Measurements from ENCODE around the gene TXK.
"Not testable (repeated sequence)": the region's sequence is repeated elsewhere in the genome, so short reads cannot be mapped to it uniquely, and the experiment has no call there.

Gene TXK

DNA sequence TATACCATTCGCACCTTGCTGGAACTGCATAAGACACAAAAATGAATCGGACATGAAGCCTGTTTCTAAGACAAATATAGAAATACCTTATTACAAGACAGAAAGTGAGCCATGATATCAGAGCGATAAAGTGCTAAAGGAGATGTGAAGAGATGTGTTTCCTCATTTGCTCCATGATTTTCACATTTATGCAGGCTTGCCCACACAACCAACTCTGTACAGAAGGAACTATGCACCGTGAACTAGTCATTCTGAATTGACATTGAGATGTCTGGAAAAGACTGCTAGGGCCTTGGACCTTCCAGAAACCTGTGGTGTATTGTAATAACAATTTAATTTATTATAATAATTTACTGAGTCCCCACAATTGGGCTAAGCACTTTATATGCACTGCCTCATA, 38.6 kb upstream of the TXK start:
- no peak overlapping the region for H3K9ac ChIP-seq (ENCODE audit: low read length)

DNA sequence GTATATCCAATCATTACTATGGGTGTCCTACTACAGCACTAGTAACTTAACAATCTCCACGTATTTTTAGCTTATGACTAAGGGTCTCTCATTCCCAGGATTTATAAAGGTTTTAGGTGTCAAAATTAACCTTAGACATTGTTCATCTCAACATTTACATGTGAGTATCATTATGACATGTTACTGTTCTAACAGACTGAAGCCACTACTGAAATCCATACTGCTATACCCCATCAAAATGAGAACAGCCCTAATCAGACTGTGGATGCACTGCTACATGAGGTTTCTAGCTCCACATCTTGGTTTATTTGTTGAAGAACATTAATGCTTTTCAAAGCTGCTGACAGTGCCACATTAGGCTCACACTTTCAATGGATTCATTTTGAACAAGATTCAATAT, 35.6 kb upstream of the TXK start:
- no peaks in the 10 kb centered on the region for H3K79me1 ChIP-seq (ENCODE audit: low read length)
- H2AK5ac ChIP-seq (ENCODE audit: low read length) = no peak overlapping the region
- no peak overlapping the region for H3K9ac ChIP-seq (ENCODE audit: low read length)
- no peak overlapping the region for H2BK15ac ChIP-seq (replicated peaks; ENCODE audit: low read depth)
- no peak overlapping the region for H3K18ac ChIP-seq (ENCODE audit: low read length)
- no peak overlapping the region for H3K23ac ChIP-seq (ENCODE audit: low read length)
- no peak overlapping the region for H4K5ac ChIP-seq (ENCODE audit: low read length)
- H3K56ac ChIP-seq (ENCODE audit: low read length) = no peak overlapping the region
- H4K8ac ChIP-seq (ENCODE audit: low read depth, low read length) = no peak overlapping the region
- no peaks in the 10 kb centered on the region for H3K4me1 ChIP-seq (ENCODE audit: control insufficient read depth, low read depth, low read length)
- no peak for DNase-seq
- H3K4ac ChIP-seq (ENCODE audit: low read depth, low read length) = no peak overlapping the region
- no peak overlapping the region for H3K4me3 ChIP-seq (ENCODE audit: low read length)
- no peak overlapping the region for H2BK5ac ChIP-seq (ENCODE audit: low read length)
- WGBS (ENCODE audit: extremely low coverage, insufficient coverage, low lambda C conversion rate) = no CpG with 5 or more reads among the region's 1 CpG
- H3K27me3 ChIP-seq (ENCODE audit: insufficient read depth, low read length, poor library complexity) = no peaks in the 10 kb centered on the region
- H2BK120ac ChIP-seq (ENCODE audit: low read depth, low read length) = no peak overlapping the region
- H3K36me3 ChIP-seq (ENCODE audit: control insufficient read depth, insufficient read depth, low read length) = no peaks in the 10 kb centered on the region
- no peak overlapping the region for H3K4me2 ChIP-seq (ENCODE audit: low read length)
- H3K79me2 ChIP-seq (ENCODE audit: control insufficient read depth, insufficient read depth, low read length) = no peaks in the 10 kb centered on the region
- H3K27ac ChIP-seq (ENCODE audit: low read depth, low read length) = no peak overlapping the region

More for the DNA sequence above, 38.6 kb upstream of the TXK start:
- peak overlapping the region; percentile 59 for H2BK15ac ChIP-seq (replicated peaks; ENCODE audit: low read depth)
- no peak overlapping the region for H3K4me3 ChIP-seq (ENCODE audit: low read length)
- H2BK5ac ChIP-seq (ENCODE audit: low read length) = no peak overlapping the region
- H3K4me1 ChIP-seq (ENCODE audit: control insufficient read depth, low read depth, low read length) = no peaks in the 10 kb centered on the region
- H4K8ac ChIP-seq (ENCODE audit: low read depth, low read length) = no peak overlapping the region
- H2AK5ac ChIP-seq (ENCODE audit: low read length) = no peak overlapping the region
- no peaks in the 10 kb centered on the region for H3K79me1 ChIP-seq (ENCODE audit: low read length)
- no peaks in the 10 kb centered on the region for H3K27me3 ChIP-seq (ENCODE audit: insufficient read depth, low read length, poor library complexity)
- no peak overlapping the region for H3K18ac ChIP-seq (ENCODE audit: low read length)
- DNase-seq = no peak
- no peak overlapping the region for H3K23ac ChIP-seq (ENCODE audit: low read length)
- H3K4me2 ChIP-seq (ENCODE audit: low read length) = no peak overlapping the region
- H3K27ac ChIP-seq (ENCODE audit: low read depth, low read length) = no peak overlapping the region
- no peak overlapping the region for H3K56ac ChIP-seq (ENCODE audit: low read length)
- no peaks in the 10 kb centered on the region for H3K36me3 ChIP-seq (ENCODE audit: control insufficient read depth, insufficient read depth, low read length)
- no peak overlapping the region for H4K5ac ChIP-seq (ENCODE audit: low read length)
- no peak overlapping the region for H2BK120ac ChIP-seq (ENCODE audit: low read depth, low read length)
- no CpG with 5 or more reads among the region's 4 CpGs for WGBS (ENCODE audit: extremely low coverage, insufficient coverage, low lambda C conversion rate)
- no peaks in the 10 kb centered on the region for H3K79me2 ChIP-seq (ENCODE audit: control insufficient read depth, insufficient read depth, low read length)
- H3K4ac ChIP-seq (ENCODE audit: low read depth, low read length) = no peak overlapping the region

DNA sequence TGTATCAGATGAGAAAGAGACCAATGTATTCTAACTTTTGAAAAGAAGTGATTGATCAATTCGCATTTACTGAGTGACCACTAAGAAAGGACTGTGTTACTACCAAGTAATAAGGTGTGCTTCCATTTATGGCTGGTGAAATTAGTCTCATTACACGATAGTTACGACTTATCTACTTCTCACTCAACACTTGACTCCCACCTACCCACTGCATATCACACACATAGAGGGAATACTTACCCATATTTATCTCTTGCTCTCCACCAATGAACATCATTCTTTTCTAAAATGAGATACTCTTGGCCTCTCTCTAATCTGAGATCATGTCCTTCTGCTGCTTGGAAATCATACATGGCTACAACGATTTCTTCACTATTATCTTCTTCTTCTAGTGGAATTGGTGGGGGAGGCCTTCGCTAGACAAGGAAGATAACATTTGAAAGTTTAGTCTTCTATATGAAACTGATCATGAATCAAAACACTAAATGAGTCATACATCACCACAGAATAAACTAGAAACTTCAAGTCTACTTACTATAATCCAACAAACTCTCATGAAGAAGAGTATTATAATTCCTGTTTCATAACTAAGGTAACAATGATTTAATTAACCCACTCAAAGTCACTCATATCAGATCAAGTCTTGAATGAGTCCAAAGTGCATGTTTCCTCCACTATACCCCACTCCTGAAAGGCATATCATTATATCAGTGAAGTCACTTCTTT, 33.7 kb upstream of the TXK start:
- no peak overlapping the region for H2BK5ac ChIP-seq (ENCODE audit: low read length)
- no peak overlapping the region for H3K4me3 ChIP-seq (ENCODE audit: low read length)
- H3K56ac ChIP-seq (ENCODE audit: low read length) = no peak overlapping the region
- no peak overlapping the region for H2BK15ac ChIP-seq (replicated peaks; ENCODE audit: low read depth)
- no peaks in the 10 kb centered on the region for H3K79me2 ChIP-seq (ENCODE audit: control insufficient read depth, insufficient read depth, low read length)
- H2BK120ac ChIP-seq (ENCODE audit: low read depth, low read length) = no peak overlapping the region
- no peak for DNase-seq
- H3K36me3 ChIP-seq (ENCODE audit: control insufficient read depth, insufficient read depth, low read length) = no peaks in the 10 kb centered on the region
- H3K18ac ChIP-seq (ENCODE audit: low read length) = no peak overlapping the region
- no peak overlapping the region for H2AK5ac ChIP-seq (ENCODE audit: low read length)
- no CpG with 5 or more reads among the region's 5 CpGs for WGBS (ENCODE audit: extremely low coverage, insufficient coverage, low lambda C conversion rate)
- H4K5ac ChIP-seq (ENCODE audit: low read length) = no peak overlapping the region
- H3K27me3 ChIP-seq (ENCODE audit: insufficient read depth, low read length, poor library complexity) = no peaks in the 10 kb centered on the region
- H3K23ac ChIP-seq (ENCODE audit: low read length) = no peak overlapping the region
- no peaks in the 10 kb centered on the region for H3K79me1 ChIP-seq (ENCODE audit: low read length)
- no peak overlapping the region for H3K9ac ChIP-seq (ENCODE audit: low read length)
- H3K4me1 ChIP-seq (ENCODE audit: control insufficient read depth, low read depth, low read length) = no peaks in the 10 kb centered on the region
- H3K4ac ChIP-seq (ENCODE audit: low read depth, low read length) = no peak overlapping the region
- H4K8ac ChIP-seq (ENCODE audit: low read depth, low read length) = no peak overlapping the region
- H3K27ac ChIP-seq (ENCODE audit: low read depth, low read length) = no peak overlapping the region
- H3K4me2 ChIP-seq (ENCODE audit: low read length) = no peak overlapping the region

DNA sequence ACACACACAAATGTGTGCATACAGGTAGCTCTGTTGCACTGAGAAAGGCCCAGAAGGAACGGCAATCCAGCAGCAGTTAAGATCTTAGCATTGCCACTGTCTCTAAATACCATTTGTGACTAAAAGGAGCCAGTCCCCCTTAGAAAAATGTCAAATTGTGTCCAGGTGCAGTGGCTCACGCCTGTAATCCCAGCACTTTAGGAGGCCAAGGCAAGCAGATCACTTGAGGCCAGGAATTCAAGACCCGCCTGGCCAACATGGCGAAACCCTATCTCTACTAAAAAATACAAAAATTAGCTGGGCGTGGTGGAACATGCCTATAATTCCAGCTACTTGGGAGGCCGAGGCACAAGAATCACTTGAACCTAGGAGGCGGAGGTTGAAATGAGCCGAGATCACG, 30.5 kb upstream of the TXK start:
- not testable (repeated sequence) for H3K4me1 ChIP-seq (ENCODE audit: control insufficient read depth, low read depth, low read length); H3K79me1 ChIP-seq (ENCODE audit: low read length); H3K9ac ChIP-seq (ENCODE audit: low read length); H3K4ac ChIP-seq (ENCODE audit: low read depth, low read length); H2BK120ac ChIP-seq (ENCODE audit: low read depth, low read length); H3K4me2 ChIP-seq (ENCODE audit: low read length); H3K23ac ChIP-seq (ENCODE audit: low read length); H3K27me3 ChIP-seq (ENCODE audit: insufficient read depth, low read length, poor library complexity); DNase-seq; H3K56ac ChIP-seq (ENCODE audit: low read length); H3K4me3 ChIP-seq (ENCODE audit: low read length); H3K27ac ChIP-seq (ENCODE audit: low read depth, low read length); H3K79me2 ChIP-seq (ENCODE audit: control insufficient read depth, insufficient read depth, low read length); H3K36me3 ChIP-seq (ENCODE audit: control insufficient read depth, insufficient read depth, low read length); H4K5ac ChIP-seq (ENCODE audit: low read length); H4K8ac ChIP-seq (ENCODE audit: low read depth, low read length); H2BK15ac ChIP-seq (replicated peaks; ENCODE audit: low read depth); H2BK5ac ChIP-seq (ENCODE audit: low read length); H3K18ac ChIP-seq (ENCODE audit: low read length); H2AK5ac ChIP-seq (ENCODE audit: low read length)
- no CpG with 5 or more reads among the region's 9 CpGs for WGBS (ENCODE audit: extremely low coverage, insufficient coverage, low lambda C conversion rate)

DNA sequence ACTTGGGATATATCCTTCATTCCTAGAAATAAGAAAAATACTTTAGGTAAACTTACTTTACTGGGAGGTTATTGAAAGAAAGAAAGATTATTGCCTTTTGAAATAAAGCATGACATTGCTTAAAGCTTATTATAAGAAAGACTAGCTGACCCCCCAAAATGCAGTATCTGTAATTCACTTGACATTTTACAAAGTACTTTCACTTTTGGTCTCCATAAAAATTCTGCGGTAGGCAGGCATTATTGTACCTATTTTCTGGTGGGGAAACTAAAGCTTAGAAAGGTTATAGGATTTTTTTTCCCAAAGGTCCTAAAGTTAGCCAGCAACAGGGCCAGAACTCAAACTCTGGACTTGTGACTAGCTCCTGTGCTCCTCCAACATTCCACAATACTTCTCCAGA, 29.7 kb upstream of the TXK start:
- H3K18ac ChIP-seq (ENCODE audit: low read length) = no peak overlapping the region
- H2AK5ac ChIP-seq (ENCODE audit: low read length) = no peak overlapping the region
- H2BK120ac ChIP-seq (ENCODE audit: low read depth, low read length) = no peak overlapping the region
- WGBS (ENCODE audit: extremely low coverage, insufficient coverage, low lambda C conversion rate) = no CpG with 5 or more reads among the region's 1 CpG
- H3K79me2 ChIP-seq (ENCODE audit: control insufficient read depth, insufficient read depth, low read length) = no peaks in the 10 kb centered on the region
- no peaks in the 10 kb centered on the region for H3K27me3 ChIP-seq (ENCODE audit: insufficient read depth, low read length, poor library complexity)
- H3K27ac ChIP-seq (ENCODE audit: low read depth, low read length) = no peak overlapping the region
- no peak overlapping the region for H3K4me2 ChIP-seq (ENCODE audit: low read length)
- H4K8ac ChIP-seq (ENCODE audit: low read depth, low read length) = no peak overlapping the region
- no peak overlapping the region for H2BK15ac ChIP-seq (replicated peaks; ENCODE audit: low read depth)
- H3K36me3 ChIP-seq (ENCODE audit: control insufficient read depth, insufficient read depth, low read length) = no peaks in the 10 kb centered on the region
- DNase-seq = no peak
- no peak overlapping the region for H3K4ac ChIP-seq (ENCODE audit: low read depth, low read length)
- no peak overlapping the region for H3K23ac ChIP-seq (ENCODE audit: low read length)
- H3K9ac ChIP-seq (ENCODE audit: low read length) = no peak overlapping the region
- H3K4me1 ChIP-seq (ENCODE audit: control insufficient read depth, low read depth, low read length) = no peaks in the 10 kb centered on the region
- H3K4me3 ChIP-seq (ENCODE audit: low read length) = no peak overlapping the region
- H3K56ac ChIP-seq (ENCODE audit: low read length) = no peak overlapping the region
- H4K5ac ChIP-seq (ENCODE audit: low read length) = no peak overlapping the region
- no peaks in the 10 kb centered on the region for H3K79me1 ChIP-seq (ENCODE audit: low read length)
- no peak overlapping the region for H2BK5ac ChIP-seq (ENCODE audit: low read length)

DNA sequence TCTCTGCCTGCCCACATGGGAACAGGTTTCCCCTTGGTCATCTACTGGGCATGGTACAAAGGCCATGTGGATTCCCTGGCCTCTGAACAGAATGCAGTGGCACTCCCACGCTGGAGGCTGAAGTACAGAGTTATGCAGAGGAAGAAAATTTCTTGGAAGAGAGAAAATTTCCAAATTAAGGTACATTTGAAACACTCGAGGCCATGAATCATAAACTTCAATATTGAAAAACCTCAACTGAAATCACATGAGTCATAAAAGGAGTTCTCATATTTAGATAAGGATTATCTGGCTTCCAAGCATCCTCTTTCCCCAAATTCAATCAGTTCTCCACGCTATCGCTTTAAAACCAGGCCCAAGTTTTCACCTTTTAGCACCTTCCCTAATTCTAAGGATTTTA, 28.1 kb upstream of the TXK start:
- Histone ChIP-seq H3K79me2 (ENCODE audit: control insufficient read depth, insufficient read depth, low read length) (no peaks in the 10 kb centered on the region), H3K27me3 (ENCODE audit: insufficient read depth, low read length, poor library complexity) (no peaks in the 10 kb centered on the region), H2BK15ac (replicated peaks; ENCODE audit: low read depth) (no peak overlapping the region), H4K8ac (ENCODE audit: low read depth, low read length) (no peak overlapping the region), H2AK5ac (ENCODE audit: low read length) (no peak overlapping the region), H3K4me1 (ENCODE audit: control insufficient read depth, low read depth, low read length) (no peaks in the 10 kb centered on the region), H4K5ac (ENCODE audit: low read length) (no peak overlapping the region), H2BK120ac (ENCODE audit: low read depth, low read length) (no peak overlapping the region), H3K18ac (ENCODE audit: low read length) (no peak overlapping the region), H3K56ac (ENCODE audit: low read length) (no peak overlapping the region), H3K23ac (ENCODE audit: low read length) (no peak overlapping the region), H3K27ac (ENCODE audit: low read depth, low read length) (no peak overlapping the region), H3K36me3 (ENCODE audit: control insufficient read depth, insufficient read depth, low read length) (no peaks in the 10 kb centered on the region), H3K9ac (ENCODE audit: low read length) (no peak overlapping the region), H2BK5ac (ENCODE audit: low read length) (no peak overlapping the region), H3K79me1 (ENCODE audit: low read length) (no peaks in the 10 kb centered on the region), H3K4me2 (ENCODE audit: low read length) (no peak overlapping the region), H3K4ac (ENCODE audit: low read depth, low read length) (no peak overlapping the region), H3K4me3 (ENCODE audit: low read length) (no peak overlapping the region)
- no peak for DNase-seq
- WGBS (ENCODE audit: extremely low coverage, insufficient coverage, low lambda C conversion rate) = no CpG with 5 or more reads among the region's 4 CpGs

All from mesendoderm (in vitro differentiated cells).